IMR-90 (cell line): Measurements from ENCODE around the gene MAMDC4. TPM values are rescaled to one million over a fixed set of nuclear protein-coding genes. Genes with fewer than 3 reads are reported as not detected.

Experiments used
- ATAC-seq: fragments of 200-7000 bp; cut with Tn5 transposase; 2 replicates; pipeline ENCODE4 v1.9.1; 2020; ENCODE audit warnings: low read depth, mild to moderate bottlenecking, moderate library complexity
- BruUV-seq: library from RNA; stranded (reverse); fragments of 400-500 nt; replicated peaks from 2 replicates; lab custom pipeline; 2021; lab: Mats Ljungman, UMichigan
- CTCF ChIA-PET: fragments of 300-600 bp; formaldehyde crosslinking; extraction: SDS; loops from one replicate; lab custom pipeline; 2021; ENCODE audit warnings: antibody characterized with exemption; lab: Yijun Ruan, JAX
- POLR2A ChIA-PET: fragments of 300-600 bp; sonication (Branson Sonifier 250); formaldehyde crosslinking; loops from one replicate; lab custom pipeline; 2022; ENCODE audit warnings: antibody characterized with exemption; ENCODE audit not compliant: unreplicated experiment; lab: Charles Lee
- DNase-seq: peaks from one replicate; pipeline ENCODE4 v3.0.0; 2013
- H2AFZ ChIP-seq: replicated peaks from 2 replicates; pipeline ENCODE3; 2013; ENCODE audit warnings: low read length, mild to moderate bottlenecking; ENCODE audit not compliant: poor library complexity
- H2AK5ac ChIP-seq: 2 replicates; pipeline ENCODE4 v1.6.1; 2013; ENCODE audit warnings: low read depth, low read length, inconsistent platforms
- H2AK9ac ChIP-seq: replicated peaks from 2 replicates; pipeline ENCODE3; 2013; ENCODE audit warnings: mild to moderate bottlenecking, low read depth, low read length, moderate library complexity; ENCODE audit not compliant: poor library complexity
- H2BK120ac ChIP-seq: 2 replicates; pipeline ENCODE4 v1.6.1; 2013; ENCODE audit warnings: low read depth, low read length, inconsistent platforms
- H2BK15ac ChIP-seq: 3 replicates; pipeline ENCODE4 v1.6.1; 2013; ENCODE audit warnings: low read depth, low read length, inconsistent platforms
- H2BK20ac ChIP-seq: 2 replicates; pipeline ENCODE4 v1.6.1; 2013; ENCODE audit warnings: low read depth, mild to moderate bottlenecking, inconsistent platforms, low read length, moderate library complexity
- H2BK5ac ChIP-seq: 2 replicates; pipeline ENCODE4 v1.6.1; 2013; ENCODE audit warnings: mild to moderate bottlenecking, low read depth, low read length, inconsistent platforms; ENCODE audit not compliant: poor library complexity, severe bottlenecking
- H3K14ac ChIP-seq: replicated peaks from 2 replicates; pipeline ENCODE4 v1.6.1; 2013; ENCODE audit warnings: low read depth, low read length, inconsistent platforms
- H3K18ac ChIP-seq: 2 replicates; pipeline ENCODE4 v1.6.1; 2013; ENCODE audit warnings: low read depth, low read length, control low read depth
- H3K23ac ChIP-seq: 2 replicates; pipeline ENCODE4 v1.6.1; 2013; ENCODE audit warnings: low read depth, low read length, inconsistent platforms
- H3K27ac ChIP-seq: 2 replicates; pipeline ENCODE4 v1.5.1; 2013; ENCODE audit warnings: mild to moderate bottlenecking, control low read depth, low read length; ENCODE audit not compliant: insufficient read depth
- H3K27me3 ChIP-seq: 2 replicates; pipeline ENCODE4 v1.6.1; 2013; ENCODE audit warnings: low read length; ENCODE audit not compliant: control insufficient read depth, insufficient read depth
- H3K36me3 ChIP-seq: 2 replicates; pipeline ENCODE4 v1.6.1; 2013; ENCODE audit warnings: low read length, mixed read lengths; ENCODE audit not compliant: control insufficient read depth, insufficient read depth
- H3K4ac ChIP-seq: 2 replicates; pipeline ENCODE4 v1.6.1; 2013; ENCODE audit warnings: low read depth, low read length, inconsistent platforms
- H3K4me1 ChIP-seq: 2 replicates; pipeline ENCODE4 v1.6.1; 2013; ENCODE audit warnings: low read length, mixed read lengths; ENCODE audit not compliant: control insufficient read depth, insufficient read depth
- H3K4me2 ChIP-seq: 2 replicates; pipeline ENCODE4 v1.6.1; 2013; ENCODE audit warnings: low read depth, mild to moderate bottlenecking, control low read depth, low read length, moderate library complexity
- H3K4me3 ChIP-seq: 2 replicates; pipeline ENCODE4 v1.5.1; 2013; ENCODE audit warnings: low read depth, mild to moderate bottlenecking, control low read depth, low read length, moderate library complexity; ENCODE audit not compliant: insufficient read depth
- H3K56ac ChIP-seq: 2 replicates; pipeline ENCODE4 v1.6.1; 2013; ENCODE audit warnings: low read length, inconsistent platforms; ENCODE audit not compliant: insufficient read depth; ENCODE audit errors: extremely low read depth
- H3K79me1 ChIP-seq, 2 experiments: 2 replicates each; pipeline ENCODE4 v1.6.1; 2013; ENCODE audit warnings: low read length in 2 of 2, inconsistent platforms in 1 of 2, low read depth in 1 of 2
- H3K9ac ChIP-seq: 2 replicates; pipeline ENCODE4 v1.6.1; 2013; ENCODE audit warnings: low read depth, low read length, control low read depth
- H3K9me1 ChIP-seq: 2 replicates; pipeline ENCODE4 v1.6.1; 2013; ENCODE audit warnings: low read length, inconsistent platforms; ENCODE audit not compliant: insufficient read depth
- H3K9me3 ChIP-seq: 2 replicates; pipeline ENCODE4 v1.6.1; 2013; ENCODE audit warnings: low read length; ENCODE audit not compliant: control insufficient read depth, insufficient read depth
- H4K20me1 ChIP-seq: 2 replicates; pipeline ENCODE4 v1.6.1; 2013; ENCODE audit warnings: low read length, inconsistent platforms; ENCODE audit not compliant: insufficient read depth
- H4K5ac ChIP-seq: 2 replicates; pipeline ENCODE4 v1.6.1; 2013; ENCODE audit warnings: mild to moderate bottlenecking, low read depth, low read length, control low read depth
- H4K8ac ChIP-seq, 2 experiments: 2 replicates each; pipeline ENCODE4 v1.6.1; 2013; ENCODE audit warnings: low read depth in 2 of 2, low read length in 2 of 2, control low read depth in 1 of 2, inconsistent platforms in 1 of 2
- H4K91ac ChIP-seq: 2 replicates; pipeline ENCODE4 v1.6.1; 2013; ENCODE audit warnings: low read depth, low read length, inconsistent platforms; ENCODE audit not compliant: insufficient read depth
- BHLHE40 ChIP-seq: fragments of 150-350 bp; IDR thresholded peaks from 2 replicates; pipeline ENCODE4 v1.6.1; 2016; ENCODE audit warnings: mild to moderate bottlenecking, low read depth, low read length
- CEBPB ChIP-seq: IDR thresholded peaks from 2 replicates; pipeline ENCODE4 v1.6.1; 2012; ENCODE audit warnings: low read depth, low read length, improper control_type of control experiment
- CHD1 ChIP-seq: IDR thresholded peaks from 2 replicates; pipeline ENCODE4 v1.6.1; 2012; ENCODE audit warnings: low read depth, low read length, improper control_type of control experiment
- CTCF ChIP-seq: conservative IDR thresholded peaks from 2 replicates; pipeline ENCODE4 v1.5.1; 2012; ENCODE audit warnings: mild to moderate bottlenecking, low read depth, low read length, improper control_type of control experiment
- FOS ChIP-seq: fragments of 150-350 bp; IDR thresholded peaks from 2 replicates; pipeline ENCODE4 v1.6.1; 2016; ENCODE audit warnings: low read depth, low read length
- MAFK ChIP-seq: IDR thresholded peaks from 2 replicates; pipeline ENCODE4 v1.6.1; 2012; ENCODE audit warnings: low read depth, low read length, improper control_type of control experiment
- MAZ ChIP-seq: IDR thresholded peaks from 2 replicates; pipeline ENCODE4 v1.6.1; 2012; ENCODE audit warnings: low read depth, mild to moderate bottlenecking, low read length, improper control_type of control experiment, moderate library complexity, borderline replicate concordance
- MXI1 ChIP-seq: IDR thresholded peaks from 2 replicates; pipeline ENCODE4 v1.6.1; 2012; ENCODE audit warnings: low read depth, mild to moderate bottlenecking, low read length, moderate library complexity, borderline replicate concordance
- NFE2L2 ChIP-seq: fragments of 150-350 bp; IDR thresholded peaks from 2 replicates; pipeline ENCODE4 v1.6.1; 2016; ENCODE audit warnings: low read depth, mild to moderate bottlenecking, low read length
- RAD21 ChIP-seq: IDR thresholded peaks from 2 replicates; pipeline ENCODE4 v1.6.1; 2012; ENCODE audit warnings: low read length, improper control_type of control experiment
- RCOR1 ChIP-seq: IDR thresholded peaks from 2 replicates; pipeline ENCODE4 v1.6.1; 2012; ENCODE audit warnings: mild to moderate bottlenecking, low read length, improper control_type of control experiment; ENCODE audit not compliant: insufficient replicate concordance
- RFX5 ChIP-seq: IDR thresholded peaks from 2 replicates; pipeline ENCODE4 v1.8.0; 2012; ENCODE audit warnings: low read depth, mild to moderate bottlenecking, low read length, moderate library complexity
- SMC3 ChIP-seq: fragments of 150-350 bp; IDR thresholded peaks from 2 replicates; pipeline ENCODE4 v1.6.1; 2016; ENCODE audit warnings: low read depth, mild to moderate bottlenecking, antibody characterized with exemption, low read length, moderate library complexity
- WGBS, 2 experiments: methylation state at CpG; one replicate each; pipeline versions ENCODE4 v1.1.5 to v1.1.7; 2013; ENCODE audit warnings: missing lambda C conversion rate in 2 of 2; ENCODE audit not compliant: insufficient read length in 1 of 2; ENCODE audit errors: extremely low coverage in 2 of 2; 5-methylcytosine and 5-hydroxymethylcytosine counted together
- dilution Hi-C: fragments of 300-500 bp; cut with HindIII; formaldehyde crosslinking; loops from one replicate; pipeline ENCODE4 v1.14.3; 2018; ENCODE audit warnings: low sequenced_read_pairs; ENCODE audit not compliant: unreplicated experiment
- in situ Hi-C: fragments of 300-500 bp; cut with MboI; formaldehyde crosslinking; loops from 3 replicates; pipeline ENCODE4 v1.14.3; 2019; ENCODE audit warnings: low sequenced_read_pairs, inconsistent platforms, mixed read lengths
- intact Hi-C: fragments of 100-400 bp; cut with micrococcal nuclease; formaldehyde crosslinking; loops from 2 replicates; pipeline ENCODE4 v1.10.0; 2022
- polyA plus RNA-seq, 3 experiments: library from polyadenylated mRNA; depleted of rRNA; stranded (reverse); fragments of >200 nt; gene quantifications; 2 replicates each; pipeline ENCODE4 v1.2.3, GENCODE V29; 2012; ENCODE audit warnings: low replicate concordance in 1 of 3
- total RNA-seq: library from RNA; depleted of rRNA; stranded (reverse); fragments of >200 nt; gene quantifications from 2 replicates; pipeline ENCODE4 v1.2.3, GENCODE V29; 2012
- TF ChIP-seq, protein P1 (sequence below): fragments of 150-350 bp; IDR thresholded peaks from 2 replicates; pipeline ENCODE4 v1.6.1; 2017; ENCODE audit warnings: mild to moderate bottlenecking, antibody characterized with exemption, low read length, low read depth
- TF ChIP-seq, protein P2 (sequence below): fragments of 150-350 bp; IDR thresholded peaks from 2 replicates; pipeline ENCODE4 v1.6.1; 2016; ENCODE audit warnings: low read depth, mild to moderate bottlenecking, low read length, moderate library complexity, borderline replicate concordance

The MAMDC4 gene
- total and polyA plus RNA-seq, 2 of the 4 experiments (the other 2 are of a cell fraction): 0.18 to 3.5 TPM

- H3K9ac ChIP-seq: no peak overlapping the region
- no peak overlapping the region for H4K91ac ChIP-seq
- no peak overlapping the region for H3K23ac ChIP-seq
- H4K5ac ChIP-seq: no peak overlapping the region
- no peak overlapping the region for H2BK120ac ChIP-seq
- H3K14ac ChIP-seq: no peak overlapping the region
- H3K36me3 ChIP-seq: peaks cover 38% of the 10 kb centered on the region
- H2AK5ac ChIP-seq: no peak overlapping the region
- H2AK9ac ChIP-seq: no peak overlapping the region
- peaks cover 5% of the 10 kb centered on the region for H3K9me1 ChIP-seq
- H3K4me2 ChIP-seq: no peak overlapping the region
- no peak overlapping the region for H2AFZ ChIP-seq
- peaks cover 16 to 55% of the 10 kb centered on the region in 2 experiments for H3K79me1 ChIP-seq
- H2BK15ac ChIP-seq: no peak overlapping the region
- CTCF ChIA-PET: no interaction called here
- H4K20me1 ChIP-seq: peaks cover 17% of the 10 kb centered on the region
- peaks cover 2% of the 10 kb centered on the region; the same call in 1 of the 2 replicates for H3K9me3 ChIP-seq
- no peak overlapping the region for H3K4ac ChIP-seq
- no peak overlapping the region for H3K56ac ChIP-seq
- POLR2A ChIA-PET: interaction anchor here (0.5 kb wide), 1 partner anchor 22 kb away, joined by 6 read pairs; no protein-coding TSS in a partner anchor
- in situ Hi-C loops: no loop called here
- no peak overlapping the region for H3K27ac ChIP-seq
- no peak overlapping the region for H2BK5ac ChIP-seq
- peaks cover 12% of the 10 kb centered on the region for H3K4me1 ChIP-seq
- no peaks in the 10 kb centered on the region for H3K27me3 ChIP-seq
- no peak overlapping the region for H3K18ac ChIP-seq
- ATAC-seq: no peak
- DNase-seq: no peak
- no TSS peak for BruUV-seq
- intact Hi-C loops: no loop called here
- H4K8ac ChIP-seq: no peak overlapping the region
- H3K4me3 ChIP-seq: no peak overlapping the region
- 99% methylated on average over 15 of the region's 31 CpGs; no CpG with 5 or more reads in 1 of the 2 experiments for WGBS, 2 experiments
- H2BK20ac ChIP-seq: no peak overlapping the region
- dilution Hi-C loops: no loop called here
- TF ChIP-seq RFX5: no peak
- TF ChIP-seq RCOR1: no peak
- TF ChIP-seq BHLHE40: no peak
- TF ChIP-seq CEBPB: no peak
- no peak for TF ChIP-seq RAD21
- no peak for TF ChIP-seq MAZ
- TF ChIP-seq SMC3: no peak
- no peak for TF ChIP-seq MAFK
- TF ChIP-seq, protein P1, sequence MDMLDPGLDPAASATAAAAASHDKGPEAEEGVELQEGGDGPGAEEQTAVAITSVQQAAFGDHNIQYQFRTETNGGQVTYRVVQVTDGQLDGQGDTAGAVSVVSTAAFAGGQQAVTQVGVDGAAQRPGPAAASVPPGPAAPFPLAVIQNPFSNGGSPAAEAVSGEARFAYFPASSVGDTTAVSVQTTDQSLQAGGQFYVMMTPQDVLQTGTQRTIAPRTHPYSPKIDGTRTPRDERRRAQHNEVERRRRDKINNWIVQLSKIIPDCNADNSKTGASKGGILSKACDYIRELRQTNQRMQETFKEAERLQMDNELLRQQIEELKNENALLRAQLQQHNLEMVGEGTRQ: no peak
- TF ChIP-seq NFE2L2: no peak
- TF ChIP-seq, protein P2, sequence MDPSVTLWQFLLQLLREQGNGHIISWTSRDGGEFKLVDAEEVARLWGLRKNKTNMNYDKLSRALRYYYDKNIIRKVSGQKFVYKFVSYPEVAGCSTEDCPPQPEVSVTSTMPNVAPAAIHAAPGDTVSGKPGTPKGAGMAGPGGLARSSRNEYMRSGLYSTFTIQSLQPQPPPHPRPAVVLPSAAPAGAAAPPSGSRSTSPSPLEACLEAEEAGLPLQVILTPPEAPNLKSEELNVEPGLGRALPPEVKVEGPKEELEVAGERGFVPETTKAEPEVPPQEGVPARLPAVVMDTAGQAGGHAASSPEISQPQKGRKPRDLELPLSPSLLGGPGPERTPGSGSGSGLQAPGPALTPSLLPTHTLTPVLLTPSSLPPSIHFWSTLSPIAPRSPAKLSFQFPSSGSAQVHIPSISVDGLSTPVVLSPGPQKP: no peak
- TF ChIP-seq FOS: no peak
- no peak for TF ChIP-seq MXI1
- TF ChIP-seq CTCF: no peak
- no peak for TF ChIP-seq CHD1
Observed at GRCh38 chr9:136862849-136863622, 10.9 kb downstream of the MAMDC4 start.
